Dendritic cell treated with granulocyte-macrophage colony-stimulating factor and Interleukin-4, amounts not matched to agents 40 ng/mL and 50 ng/mL, for 4 days (primary cell): ENCODE data around the gene GRID2IP.

Experiments used
- H3K27ac Mint-ChIP-seq: one replicate; pipeline ENCODE4 v1.8.0; 2022; ENCODE audit warnings: mild to moderate bottlenecking, mixed read lengths
- H3K27me3 Mint-ChIP-seq: one replicate; pipeline ENCODE4 v1.8.0; 2022; ENCODE audit warnings: mild to moderate bottlenecking, mixed read lengths
- H3K36me3 Mint-ChIP-seq: one replicate; pipeline ENCODE4 v1.8.0; 2022; ENCODE audit warnings: low read depth, mixed read lengths
- H3K4me1 Mint-ChIP-seq: one replicate; pipeline ENCODE4 v1.8.0; 2022; ENCODE audit warnings: low read depth, mixed read lengths
- H3K4me3 Mint-ChIP-seq: one replicate; pipeline ENCODE4 v1.8.0; 2022; ENCODE audit warnings: mild to moderate bottlenecking, moderate library complexity, mixed read lengths
- H3K9me3 Mint-ChIP-seq: one replicate; pipeline ENCODE4 v1.8.0; 2022; ENCODE audit warnings: mixed read lengths
- intact Hi-C: fragments of 100-400 bp; cut with micrococcal nuclease; formaldehyde crosslinking; loops from one replicate; pipeline ENCODE4 v1.15.0; 2022

GRID2IP gene

DNA sequence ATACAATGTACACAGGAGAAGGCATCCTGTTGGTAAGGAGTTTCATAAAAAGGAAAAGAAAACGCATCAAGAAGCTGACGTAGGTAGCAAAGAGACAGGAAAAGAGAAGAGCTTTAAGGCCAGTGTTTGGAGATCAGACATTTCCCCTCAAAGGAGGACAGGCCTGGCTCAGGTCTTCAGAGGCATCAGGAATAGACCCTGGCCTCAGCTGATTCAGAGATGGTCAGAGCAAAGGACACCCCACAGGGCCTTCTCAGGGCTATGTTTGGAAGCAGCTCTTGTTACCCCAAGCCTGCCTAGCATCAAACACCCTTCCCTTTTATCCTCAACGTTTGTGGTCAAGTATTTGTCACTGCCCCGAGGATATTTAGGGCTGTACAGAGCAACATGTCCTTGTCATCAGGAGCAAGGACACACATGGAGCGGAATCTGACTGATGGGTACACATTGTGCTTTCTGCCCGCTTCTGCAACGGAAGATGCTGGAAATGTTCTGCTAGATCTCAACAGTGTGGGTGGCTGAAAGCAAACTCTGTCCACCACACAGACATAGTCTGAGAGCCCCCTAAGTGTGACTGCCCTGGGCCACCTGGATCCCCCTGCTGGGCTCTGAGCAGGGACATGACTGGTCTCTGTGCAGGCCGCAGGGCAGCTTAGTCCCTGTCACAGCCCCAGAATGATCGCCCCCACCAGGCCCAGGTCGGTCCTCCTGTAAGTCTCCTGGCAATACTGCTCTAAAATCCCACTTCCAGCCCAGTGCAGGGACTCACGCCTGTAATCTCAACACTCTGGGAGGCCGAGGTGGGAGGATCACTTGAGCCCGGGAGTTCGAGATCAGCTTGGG is 25.0 kb upstream of the GRID2IP start:
- peak overlapping the region; percentile 90 for H3K27ac Mint-ChIP-seq
- peak overlapping the region; percentile 44 for H3K4me3 Mint-ChIP-seq
- no peaks in the 10 kb centered on the region for H3K9me3 Mint-ChIP-seq
- intact Hi-C loops = no loop called here
- H3K4me1 Mint-ChIP-seq = peaks cover 28% of the 10 kb centered on the region
- H3K36me3 Mint-ChIP-seq = peaks cover 20% of the 10 kb centered on the region
- peaks cover 9% of the 10 kb centered on the region for H3K27me3 Mint-ChIP-seq

DNA sequence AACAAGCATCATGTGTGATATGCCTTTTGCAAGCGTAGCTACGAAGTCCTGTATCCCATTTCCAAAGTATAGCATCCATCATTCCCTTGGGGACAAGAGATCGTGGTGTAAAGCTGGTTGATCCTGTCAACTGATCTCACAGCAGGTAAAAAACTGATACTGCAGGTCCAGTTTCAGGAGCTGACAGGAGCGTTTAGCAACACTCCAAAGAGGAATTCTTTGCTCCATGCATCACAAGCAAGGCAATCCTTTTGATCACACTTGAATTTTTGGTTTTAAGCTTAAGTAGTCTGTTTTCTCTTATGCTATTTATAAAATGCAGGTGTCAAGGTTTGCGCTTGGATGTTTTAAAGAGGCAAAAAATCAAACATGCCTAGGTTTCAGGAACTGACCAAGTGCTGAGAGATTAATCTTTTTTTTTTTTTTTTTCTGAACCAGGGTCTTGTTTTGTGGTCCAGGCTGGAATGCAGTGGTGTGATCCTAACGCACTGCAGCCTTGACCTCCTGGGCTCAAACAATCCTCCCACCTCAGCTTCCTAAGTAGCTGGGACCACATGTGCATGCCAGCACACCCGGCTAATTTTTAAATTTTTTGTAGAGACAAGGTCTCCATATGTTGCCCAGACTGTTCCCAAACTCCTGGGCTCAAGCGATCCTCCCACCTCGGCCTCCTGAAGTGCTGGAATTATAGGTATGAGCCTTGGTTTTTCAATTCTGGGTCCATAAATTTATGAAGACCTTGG is 24.2 kb upstream of the GRID2IP start:
- no peak overlapping the region for H3K27ac Mint-ChIP-seq
- intact Hi-C loops = no loop called here
- H3K4me3 Mint-ChIP-seq = no peak overlapping the region
- no peaks in the 10 kb centered on the region for H3K9me3 Mint-ChIP-seq
- H3K36me3 Mint-ChIP-seq = peaks cover 12% of the 10 kb centered on the region
- peaks cover 9% of the 10 kb centered on the region for H3K27me3 Mint-ChIP-seq
- H3K4me1 Mint-ChIP-seq = peaks cover 23% of the 10 kb centered on the region

DNA sequence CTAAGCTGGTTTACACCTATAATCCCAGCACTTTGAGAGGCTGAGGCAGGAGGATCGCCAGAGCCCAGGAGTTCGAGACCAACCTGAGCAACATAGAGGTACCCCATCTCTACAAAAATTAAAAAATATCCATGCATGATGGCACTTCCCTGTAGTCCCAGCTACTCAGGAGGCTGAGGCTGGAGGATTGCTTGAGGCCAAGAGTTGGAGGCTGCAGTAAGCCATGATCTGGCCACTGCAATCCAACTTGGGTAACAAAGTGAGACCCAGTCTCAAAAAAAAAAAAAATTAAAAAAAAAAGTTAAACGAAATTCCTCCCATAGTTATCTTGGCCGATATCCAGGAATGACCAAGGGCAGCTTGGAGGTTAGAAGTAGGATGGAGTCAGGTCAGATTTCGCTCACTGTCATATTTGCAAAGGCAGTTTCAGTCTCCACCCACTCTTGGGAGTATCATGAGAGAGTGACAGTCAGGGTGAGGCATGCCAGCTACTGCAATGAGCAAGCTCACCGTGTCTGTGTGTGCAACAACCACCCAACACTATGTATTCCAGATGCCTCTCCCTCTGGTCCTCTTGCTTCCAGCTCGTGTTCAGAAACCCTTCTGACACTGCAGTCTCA is 20.0 kb upstream of the GRID2IP start:
- intact Hi-C loops = no loop called here
- H3K27me3 Mint-ChIP-seq = peaks cover 15% of the 10 kb centered on the region
- H3K36me3 Mint-ChIP-seq = no peaks in the 10 kb centered on the region
- H3K9me3 Mint-ChIP-seq = no peaks in the 10 kb centered on the region
- H3K4me3 Mint-ChIP-seq = no peak overlapping the region
- H3K27ac Mint-ChIP-seq = no peak overlapping the region
- H3K4me1 Mint-ChIP-seq = no peaks in the 10 kb centered on the region

DNA sequence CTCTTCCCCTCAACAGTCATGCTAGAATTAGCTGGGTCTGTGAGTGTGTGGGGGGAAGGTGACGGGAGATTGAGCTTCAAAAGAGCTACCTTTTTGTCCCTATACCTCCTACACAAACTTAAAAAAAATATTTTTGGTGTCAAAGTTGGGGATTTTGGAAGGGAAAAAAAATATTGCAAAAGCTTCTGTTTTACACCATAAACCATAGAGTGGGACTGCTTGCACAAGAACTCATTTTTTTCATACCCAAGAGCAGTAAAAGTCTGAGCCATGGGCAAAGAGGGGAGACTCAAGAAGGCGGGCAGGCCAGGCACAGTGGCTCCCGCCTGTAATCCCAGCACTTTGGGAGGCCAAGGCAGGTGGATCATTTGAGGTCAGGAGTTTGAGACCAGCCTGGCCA is 16.6 kb upstream of the GRID2IP start:
- intact Hi-C loops = no loop called here
- Mint-ChIP-seq H3K4me1 (no peaks in the 10 kb centered on the region), H3K27me3 (peaks cover 11% of the 10 kb centered on the region), H3K9me3 (no peaks in the 10 kb centered on the region), H3K27ac (no peak overlapping the region), H3K36me3 (no peaks in the 10 kb centered on the region), H3K4me3 (no peak overlapping the region)

DNA sequence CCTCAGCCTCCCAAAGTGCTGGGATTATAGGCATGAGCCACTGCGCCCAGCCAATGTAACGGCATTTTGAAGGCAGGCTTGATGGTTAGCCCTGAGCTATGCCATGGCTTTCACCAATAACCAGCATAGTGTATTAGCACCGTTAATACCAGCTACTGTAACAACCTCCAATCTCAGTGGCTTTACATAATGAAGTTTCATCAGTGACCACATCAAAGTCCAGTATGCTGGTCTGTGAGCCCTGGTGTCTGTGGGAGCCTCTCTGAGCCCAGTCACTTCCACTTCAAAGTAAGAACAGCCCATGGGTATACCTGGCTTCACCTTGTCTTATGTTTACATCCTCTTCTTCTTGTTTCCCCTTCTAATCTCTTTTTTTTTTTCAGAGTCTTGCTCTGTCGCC is 14.4 kb upstream of the GRID2IP start:
- no peaks in the 10 kb centered on the region for H3K36me3 Mint-ChIP-seq
- H3K27ac Mint-ChIP-seq = no peak overlapping the region
- no peak overlapping the region for H3K4me3 Mint-ChIP-seq
- no peaks in the 10 kb centered on the region for H3K4me1 Mint-ChIP-seq
- H3K9me3 Mint-ChIP-seq = no peaks in the 10 kb centered on the region
- H3K27me3 Mint-ChIP-seq = peaks cover 7% of the 10 kb centered on the region
- intact Hi-C loops = no loop called here

DNA sequence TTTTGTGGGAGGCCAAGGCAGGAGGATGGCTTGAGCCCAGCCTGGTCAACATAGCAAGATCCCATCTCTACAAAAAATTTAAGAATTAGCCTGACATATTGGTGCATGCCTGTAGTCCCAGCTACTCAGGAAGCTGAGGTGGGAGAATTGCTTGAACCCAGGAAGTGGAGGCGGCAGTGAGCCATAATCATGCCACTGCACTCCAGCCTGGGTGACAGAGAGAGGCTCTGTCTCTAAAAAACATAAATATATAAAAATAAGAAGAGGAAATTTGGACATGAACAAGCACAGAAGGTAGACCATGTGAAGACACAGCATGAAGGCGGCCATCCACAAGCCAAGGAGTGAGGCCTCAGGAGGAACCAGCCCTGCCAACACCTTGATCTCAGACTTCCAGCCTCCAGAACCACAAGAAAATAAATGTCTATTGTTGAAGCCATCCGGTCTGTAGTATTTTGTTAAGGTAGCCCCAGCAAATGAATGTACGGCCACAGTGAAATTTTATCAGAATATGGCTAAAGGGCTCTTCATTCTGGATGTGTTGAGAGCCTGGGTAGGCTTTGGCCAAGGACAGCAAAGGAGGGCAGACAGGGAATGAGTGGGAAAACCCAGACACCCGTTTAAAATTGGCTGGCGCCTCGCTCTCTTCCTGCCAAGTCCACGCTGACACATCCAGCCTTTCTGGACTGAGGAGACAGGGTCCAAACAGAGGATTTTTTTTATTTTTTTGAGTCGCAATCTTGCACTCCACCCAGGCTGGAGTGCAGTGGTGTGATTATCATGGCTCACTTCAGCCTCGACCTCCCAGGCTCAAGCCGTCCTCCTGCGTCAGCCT is 12.9 kb upstream of the GRID2IP start:
- Mint-ChIP-seq H3K36me3 (no peaks in the 10 kb centered on the region), H3K4me1 (no peaks in the 10 kb centered on the region), H3K27me3 (peaks cover 7% of the 10 kb centered on the region), H3K27ac (no peak overlapping the region), H3K4me3 (no peak overlapping the region), H3K9me3 (no peaks in the 10 kb centered on the region)
- intact Hi-C loops = no loop called here

DNA sequence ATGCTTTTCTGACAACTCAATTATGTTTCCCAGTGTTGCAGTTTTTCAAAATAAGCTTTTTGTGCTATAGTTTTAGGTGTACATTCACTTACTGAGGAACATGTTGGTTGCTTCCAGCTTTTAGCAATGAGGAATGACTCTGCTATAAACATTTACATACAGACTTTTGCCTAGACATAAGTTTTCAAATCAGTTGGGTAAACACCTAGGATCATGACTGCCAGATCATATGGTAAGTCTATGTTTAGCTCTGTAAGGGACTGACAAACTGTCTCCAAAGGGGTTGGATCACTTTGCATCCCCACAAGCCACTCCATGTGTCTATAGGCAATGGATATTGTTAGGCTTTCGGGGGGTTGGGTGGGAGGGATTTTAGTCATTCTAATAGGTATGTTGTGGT is 10.8 kb upstream of the GRID2IP start:
- intact Hi-C loops = no loop called here
- H3K4me1 Mint-ChIP-seq = peaks cover 3% of the 10 kb centered on the region

DNA sequence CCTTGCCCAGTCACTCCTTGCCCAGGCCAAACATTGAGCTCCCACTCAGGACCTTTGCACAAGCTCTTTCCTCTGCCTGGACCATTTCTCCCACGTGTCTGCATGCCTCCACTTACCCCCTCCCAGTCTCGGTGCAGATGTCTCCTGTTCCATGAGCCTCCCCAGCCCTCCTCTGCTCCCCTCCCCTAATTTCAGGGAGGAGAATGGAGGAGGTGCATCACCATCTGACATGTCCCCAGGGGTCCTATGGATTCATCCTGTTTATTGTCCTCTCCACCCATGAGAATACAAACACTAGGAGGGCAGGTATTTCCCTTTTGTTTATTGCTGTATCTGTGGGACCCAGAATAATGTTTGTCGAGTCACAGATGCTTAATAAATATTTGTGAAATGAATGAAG is 8.6 kb upstream of the GRID2IP start:
- no peak overlapping the region for H3K27ac Mint-ChIP-seq
- intact Hi-C loops = loop anchor here (1.0 kb wide), 1 partner anchor 44 kb away; no protein-coding TSS in a partner anchor
- H3K36me3 Mint-ChIP-seq = no peaks in the 10 kb centered on the region
- no peak overlapping the region for H3K4me3 Mint-ChIP-seq
- H3K4me1 Mint-ChIP-seq = peaks cover 9% of the 10 kb centered on the region
- no peaks in the 10 kb centered on the region for H3K9me3 Mint-ChIP-seq
- H3K27me3 Mint-ChIP-seq = peaks cover 5% of the 10 kb centered on the region

More for the DNA sequence above, 10.8 kb upstream of the GRID2IP start:
- H3K9me3 Mint-ChIP-seq = no peaks in the 10 kb centered on the region
- H3K27me3 Mint-ChIP-seq = peaks cover 5% of the 10 kb centered on the region
- no peak overlapping the region for H3K4me3 Mint-ChIP-seq
- no peak overlapping the region for H3K27ac Mint-ChIP-seq
- no peaks in the 10 kb centered on the region for H3K36me3 Mint-ChIP-seq

DNA sequence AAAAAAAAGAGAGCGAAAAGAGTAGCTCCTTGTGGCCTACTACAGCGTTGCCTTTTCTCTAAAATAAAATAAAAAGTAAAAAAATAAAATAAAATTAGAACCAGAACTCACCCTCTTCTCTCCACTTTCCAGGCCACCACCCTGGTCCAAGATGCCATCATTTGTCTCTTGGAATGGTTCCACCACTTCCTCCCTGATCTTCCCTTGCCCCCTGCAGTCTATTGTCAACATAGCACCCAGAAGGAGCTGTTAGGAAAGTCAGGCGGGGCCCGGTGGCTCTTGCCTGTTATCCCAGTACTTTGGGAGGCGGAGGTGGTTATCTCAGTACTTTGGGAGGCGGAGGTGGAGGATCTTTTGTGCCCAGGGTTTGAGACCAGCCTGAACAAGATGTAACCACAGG is 7.6 kb upstream of the GRID2IP start:
- Mint-ChIP-seq H3K9me3 (no peaks in the 10 kb centered on the region), H3K36me3 (no peaks in the 10 kb centered on the region), H3K4me1 (peaks cover 9% of the 10 kb centered on the region), H3K4me3 (no peak overlapping the region), H3K27ac (no peak overlapping the region), H3K27me3 (peaks cover 5% of the 10 kb centered on the region)
- intact Hi-C loops = loop anchor here (1.0 kb wide), 1 partner anchor 43 kb away; no protein-coding TSS in a partner anchor

DNA sequence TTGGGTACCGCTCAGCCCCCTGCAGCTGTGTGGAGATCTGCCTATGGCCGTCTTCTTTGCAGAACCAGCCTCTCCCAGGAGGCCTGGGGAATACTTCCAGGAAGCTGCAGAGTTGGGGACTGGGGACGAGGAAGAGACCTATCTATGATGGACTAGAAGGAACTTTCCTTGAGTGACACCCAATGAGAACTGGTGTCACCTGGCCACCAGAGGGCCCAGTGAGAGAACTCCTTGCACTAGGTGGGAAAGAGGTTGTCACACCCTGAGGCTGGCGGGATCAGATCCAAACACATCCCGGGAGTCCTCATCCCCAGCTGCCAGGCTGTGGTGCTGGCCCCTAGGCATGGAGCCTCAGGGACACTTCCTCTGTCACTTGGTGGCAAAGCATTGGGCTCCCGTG is 4.9 kb upstream of the GRID2IP start:
- Mint-ChIP-seq H3K36me3 (no peaks in the 10 kb centered on the region), H3K27ac (no peak overlapping the region), H3K4me1 (peaks cover 9% of the 10 kb centered on the region), H3K27me3 (peaks cover 5% of the 10 kb centered on the region), H3K4me3 (no peak overlapping the region), H3K9me3 (no peaks in the 10 kb centered on the region)
- intact Hi-C loops = no loop called here

DNA sequence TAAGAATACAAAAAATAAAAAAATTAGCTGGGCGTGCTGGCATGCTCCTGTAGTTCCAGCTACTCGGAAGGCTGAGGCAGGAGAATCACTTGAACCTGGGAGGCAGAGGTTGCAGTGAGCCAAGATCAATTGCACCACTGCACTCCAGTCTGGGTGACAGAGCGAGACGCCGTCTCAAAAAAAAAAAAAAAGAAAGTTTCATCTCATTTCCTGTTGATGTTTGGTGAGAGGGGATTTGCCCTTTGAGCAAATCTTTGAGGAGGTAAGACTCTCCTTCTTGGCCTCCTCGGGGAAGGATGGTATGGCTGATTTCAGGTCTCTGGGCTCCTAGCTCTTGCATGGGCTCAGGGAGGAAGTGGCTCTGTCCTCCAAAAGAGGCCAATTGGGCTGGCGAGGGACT is 3.6 kb upstream of the GRID2IP start:
- Mint-ChIP-seq H3K27ac (no peak overlapping the region), H3K4me3 (no peak overlapping the region), H3K36me3 (no peaks in the 10 kb centered on the region), H3K27me3 (peaks cover 3% of the 10 kb centered on the region), H3K4me1 (peaks cover 9% of the 10 kb centered on the region), H3K9me3 (no peaks in the 10 kb centered on the region)
- intact Hi-C loops = no loop called here

DNA sequence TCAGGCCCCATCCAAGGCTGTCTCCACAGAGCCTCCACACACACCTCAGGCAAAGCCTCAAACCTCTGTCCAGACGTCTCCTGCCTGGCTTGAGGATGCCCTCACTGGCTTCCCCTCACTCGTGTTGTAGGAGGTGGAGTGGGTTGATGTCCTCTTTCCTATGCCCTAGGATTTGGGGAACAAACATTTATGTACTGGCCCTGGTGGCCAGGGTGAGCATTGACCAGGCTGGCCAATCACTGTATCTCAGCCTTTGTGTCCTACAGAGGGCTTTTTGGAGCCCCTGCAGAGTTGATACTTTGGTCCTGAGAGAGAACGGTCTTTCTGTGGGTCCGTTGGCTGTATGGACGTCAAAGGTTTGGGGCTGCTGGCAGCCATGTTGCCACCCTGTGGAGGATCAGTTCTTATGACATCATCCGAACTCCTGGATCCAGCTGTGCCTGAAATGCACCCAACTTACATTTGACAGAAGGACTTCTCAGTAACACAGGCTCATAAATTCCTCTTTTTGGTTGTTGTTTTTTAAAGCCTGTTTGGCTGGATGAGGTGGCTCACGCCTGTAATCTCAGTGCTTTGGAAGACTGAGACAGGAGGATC is 2.3 kb upstream of the GRID2IP start:
- Mint-ChIP-seq H3K4me3 (no peak overlapping the region), H3K9me3 (no peaks in the 10 kb centered on the region), H3K36me3 (no peaks in the 10 kb centered on the region), H3K4me1 (peaks cover 9% of the 10 kb centered on the region), H3K27ac (no peak overlapping the region), H3K27me3 (no peaks in the 10 kb centered on the region)
- intact Hi-C loops = no loop called here

DNA sequence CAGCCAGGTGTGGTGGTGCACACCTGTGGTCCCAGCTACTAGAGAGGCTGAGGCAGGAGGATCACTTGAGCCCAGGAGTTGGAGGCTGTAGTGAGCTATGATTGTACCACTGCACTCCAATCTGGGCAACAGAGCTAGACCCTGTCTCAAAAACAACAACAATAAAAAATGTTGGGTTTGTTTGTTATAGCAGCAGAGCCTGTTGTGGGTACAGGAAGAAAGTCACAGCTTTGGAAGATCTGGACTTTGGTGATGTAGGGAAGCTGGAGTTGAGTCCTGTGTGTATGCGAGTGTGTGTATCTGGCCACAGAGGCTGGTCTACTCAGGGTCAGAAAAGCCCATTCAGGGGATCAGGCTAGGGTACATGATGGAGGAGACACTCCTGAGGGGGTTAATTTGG is 3.9 kb downstream of the GRID2IP start:
- H3K27me3 Mint-ChIP-seq = no peaks in the 10 kb centered on the region
- intact Hi-C loops = no loop called here
- no peaks in the 10 kb centered on the region for H3K9me3 Mint-ChIP-seq
- peaks cover 13% of the 10 kb centered on the region for H3K4me1 Mint-ChIP-seq
- no peak overlapping the region for H3K4me3 Mint-ChIP-seq
- H3K27ac Mint-ChIP-seq = no peak overlapping the region
- no peaks in the 10 kb centered on the region for H3K36me3 Mint-ChIP-seq
